GM18951 (cell line): ENCODE results near the gene CLC.
"Not testable (repeated sequence)": the region's sequence is repeated elsewhere in the genome, so short reads cannot be mapped to it uniquely, and the experiment has no call there.

Source experiments
- POLR2A ChIP-seq: IDR thresholded peaks from 4 replicates; pipeline ENCODE4 v1.6.1; 2011; ENCODE audit warnings: mild to moderate bottlenecking; ENCODE audit not compliant: insufficient read length, insufficient read depth; ENCODE audit errors: extremely low read depth
- in situ Hi-C: fragments of 300-500 bp; cut with MboI; formaldehyde crosslinking; loops from one replicate; pipeline ENCODE4 v1.12.0; 2022; ENCODE audit warnings: low sequenced_read_pairs, mixed read lengths, inconsistent platforms; ENCODE audit not compliant: unreplicated experiment

Gene CLC

GRCh38 chr19:39745643-39746042 lies 7.8 kb upstream of the CLC start:
- in situ Hi-C loops: no loop called here
- TF ChIP-seq POLR2A: no peak

- in situ Hi-C loops: no loop called here
- no peak for TF ChIP-seq POLR2A
Measured at GRCh38 chr19:39740395-39740794, 2.6 kb upstream of the CLC start.

DNA sequence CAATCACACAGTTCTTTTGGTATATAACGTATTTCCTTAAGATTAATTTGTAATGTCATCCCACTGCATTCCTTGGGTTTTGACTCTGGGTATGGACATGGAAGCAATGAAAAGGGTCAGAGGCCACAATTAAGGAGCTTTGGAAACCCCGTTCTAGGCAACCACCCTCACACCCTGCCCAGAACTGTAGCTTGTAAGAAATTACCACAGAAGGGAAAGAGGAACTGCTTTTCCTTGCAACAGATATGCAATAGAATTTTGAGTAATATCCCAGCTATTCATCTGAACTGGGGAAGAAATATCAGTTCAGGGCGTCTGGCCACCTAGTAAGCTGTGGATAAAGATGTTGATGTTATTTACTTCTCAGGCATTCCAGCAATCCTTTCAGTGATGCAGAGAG lies 985 bp upstream of the CLC start:
- in situ Hi-C loops: no loop called here
- TF ChIP-seq POLR2A: no peak

DNA sequence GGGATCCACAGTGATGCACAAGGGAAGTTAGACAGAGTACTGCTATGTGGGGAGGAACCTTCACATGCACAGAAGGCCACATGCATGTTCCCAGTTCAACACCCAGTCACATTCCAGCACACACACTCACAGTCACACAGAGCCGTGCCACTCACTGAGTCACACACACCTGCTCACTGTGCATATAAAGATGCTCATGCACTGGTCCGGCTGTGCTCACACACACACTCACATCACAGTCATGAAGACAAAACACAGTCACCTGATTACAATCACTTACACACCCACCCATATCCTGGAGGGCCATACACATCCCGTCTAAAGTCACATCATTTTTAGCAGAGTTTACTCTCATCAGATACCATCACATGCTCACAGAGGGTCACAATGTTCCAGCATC lies 478 bp downstream of the CLC start:
- in situ Hi-C loops: no loop called here
- no peak for TF ChIP-seq POLR2A

- in situ Hi-C loops: no loop called here
- TF ChIP-seq POLR2A: no peak
Measured at GRCh38 chr19:39736088-39736487, 1.7 kb downstream of the CLC start.

- in situ Hi-C loops: no loop called here
- no peak for TF ChIP-seq POLR2A
Measured at GRCh38 chr19:39735688-39736087, 2.1 kb downstream of the CLC start.

GRCh38 chr19:39733841-39734240 lies 4.0 kb downstream of the CLC start:
- in situ Hi-C loops: no loop called here
- TF ChIP-seq POLR2A: no peak

GRCh38 chr19:39731685-39732084 lies 6.1 kb downstream of the CLC start:
- in situ Hi-C loops: no loop called here
- TF ChIP-seq POLR2A: no peak

DNA sequence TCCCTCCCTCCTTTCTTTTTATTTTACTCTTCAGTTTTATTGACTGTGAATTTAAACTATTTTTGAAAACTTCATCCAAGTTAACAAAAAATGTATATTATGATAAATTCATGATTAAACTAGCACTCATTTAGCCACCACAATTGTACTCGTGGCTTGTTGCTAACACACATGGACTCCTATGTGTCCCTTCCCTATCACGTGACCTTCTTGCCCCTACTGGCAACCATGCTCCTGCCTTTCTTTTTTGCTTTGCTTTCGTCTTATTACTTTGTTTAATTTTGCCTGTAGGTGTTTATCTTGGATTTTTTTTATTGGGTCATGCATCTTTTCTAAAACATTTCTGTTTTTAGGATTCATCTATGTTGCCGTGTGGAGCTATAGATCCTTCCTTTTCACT lies 8.2 kb downstream of the CLC start:
- no peak for TF ChIP-seq POLR2A
- in situ Hi-C loops: no loop called here

DNA sequence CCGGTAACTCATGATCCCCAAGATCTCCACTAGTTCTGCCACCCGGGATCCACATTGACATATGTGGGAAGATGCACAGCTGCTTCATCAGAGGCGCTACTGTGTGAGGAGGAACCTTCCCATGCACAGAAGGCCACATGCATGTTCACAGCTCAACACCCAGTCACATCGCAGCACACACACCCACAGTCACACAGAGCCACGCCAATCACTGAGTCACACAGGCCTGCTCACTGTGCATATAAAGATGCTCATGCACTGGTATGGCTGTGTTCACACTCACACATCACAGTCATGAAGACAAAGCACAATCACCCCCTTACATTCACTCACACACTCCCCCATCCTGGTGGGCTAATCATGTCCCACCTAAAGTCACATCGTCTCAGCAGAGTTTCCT lies 9.8 kb downstream of the CLC start:
- no peak for TF ChIP-seq POLR2A
- in situ Hi-C loops: no loop called here

GRCh38 chr19:39727070-39727800 lies 10.6 kb downstream of the CLC start:
- in situ Hi-C loops: no loop called here

DNA sequence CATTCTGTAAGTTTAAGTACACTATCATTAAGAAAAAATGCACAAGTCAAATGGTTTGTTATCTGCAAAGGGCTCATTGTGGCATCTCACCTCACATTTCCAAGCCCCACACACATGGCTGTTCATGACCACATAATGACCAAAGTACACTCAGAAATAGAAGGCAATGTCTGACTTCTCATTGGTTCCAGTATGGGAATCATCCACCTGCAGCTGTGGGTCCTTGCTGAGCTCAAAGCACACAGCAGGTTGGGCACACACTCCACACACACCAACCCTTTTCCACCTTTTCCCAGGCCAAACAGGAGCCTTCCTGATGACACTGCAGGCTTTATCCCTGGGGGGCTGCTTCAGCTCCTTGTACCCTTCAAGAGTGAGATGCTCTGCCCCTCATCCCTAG lies 11.8 kb downstream of the CLC start:
- in situ Hi-C loops: no loop called here
- no peak for TF ChIP-seq POLR2A

More at GRCh38 chr19:39727070-39727800, 10.6 kb downstream of the CLC start:
- no peak for TF ChIP-seq POLR2A

DNA sequence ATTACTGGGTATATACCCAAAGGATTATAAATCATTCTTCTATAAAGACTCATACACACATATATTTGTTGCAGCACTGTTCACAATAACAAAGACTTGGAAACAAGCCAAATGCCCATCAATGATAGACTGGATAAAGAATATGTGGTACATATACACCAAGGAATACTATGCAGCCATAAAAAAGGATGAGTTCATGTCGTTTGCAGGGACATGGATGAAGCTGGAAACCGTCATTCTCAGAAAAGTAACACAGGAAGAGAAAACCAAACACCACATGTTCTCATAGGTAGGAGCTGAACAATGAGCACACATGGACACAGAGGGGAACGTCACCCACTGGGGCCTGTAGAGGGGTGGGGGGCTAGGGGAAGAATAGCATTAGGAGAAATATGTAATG lies 17.7 kb downstream of the CLC start:
- in situ Hi-C loops: not testable (repeated sequence)

- no peak for TF ChIP-seq POLR2A
- in situ Hi-C loops: no loop called here
Measured at GRCh38 chr19:39710333-39710890, 27.4 kb downstream of the CLC start.
